ENCODE measurements around the gene CCDC34.

CCDC34 gene

GRCh38 chr11:27387362-27387761 is 24.3 kb upstream of the CCDC34 start:
- H3K4me3 ChIP-seq (ENCODE audit: low read depth, low read length), result no peak overlapping the region
- no peak for DNase-seq (ENCODE audit: low read depth)
- TF ChIP-seq, protein P1, sequence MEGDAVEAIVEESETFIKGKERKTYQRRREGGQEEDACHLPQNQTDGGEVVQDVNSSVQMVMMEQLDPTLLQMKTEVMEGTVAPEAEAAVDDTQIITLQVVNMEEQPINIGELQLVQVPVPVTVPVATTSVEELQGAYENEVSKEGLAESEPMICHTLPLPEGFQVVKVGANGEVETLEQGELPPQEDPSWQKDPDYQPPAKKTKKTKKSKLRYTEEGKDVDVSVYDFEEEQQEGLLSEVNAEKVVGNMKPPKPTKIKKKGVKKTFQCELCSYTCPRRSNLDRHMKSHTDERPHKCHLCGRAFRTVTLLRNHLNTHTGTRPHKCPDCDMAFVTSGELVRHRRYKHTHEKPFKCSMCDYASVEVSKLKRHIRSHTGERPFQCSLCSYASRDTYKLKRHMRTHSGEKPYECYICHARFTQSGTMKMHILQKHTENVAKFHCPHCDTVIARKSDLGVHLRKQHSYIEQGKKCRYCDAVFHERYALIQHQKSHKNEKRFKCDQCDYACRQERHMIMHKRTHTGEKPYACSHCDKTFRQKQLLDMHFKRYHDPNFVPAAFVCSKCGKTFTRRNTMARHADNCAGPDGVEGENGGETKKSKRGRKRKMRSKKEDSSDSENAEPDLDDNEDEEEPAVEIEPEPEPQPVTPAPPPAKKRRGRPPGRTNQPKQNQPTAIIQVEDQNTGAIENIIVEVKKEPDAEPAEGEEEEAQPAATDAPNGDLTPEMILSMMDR (IDR thresholded peaks at IDR 0.05; ENCODE audit: control insufficient read depth, extremely low read depth, insufficient read depth), result no peak

DNA sequence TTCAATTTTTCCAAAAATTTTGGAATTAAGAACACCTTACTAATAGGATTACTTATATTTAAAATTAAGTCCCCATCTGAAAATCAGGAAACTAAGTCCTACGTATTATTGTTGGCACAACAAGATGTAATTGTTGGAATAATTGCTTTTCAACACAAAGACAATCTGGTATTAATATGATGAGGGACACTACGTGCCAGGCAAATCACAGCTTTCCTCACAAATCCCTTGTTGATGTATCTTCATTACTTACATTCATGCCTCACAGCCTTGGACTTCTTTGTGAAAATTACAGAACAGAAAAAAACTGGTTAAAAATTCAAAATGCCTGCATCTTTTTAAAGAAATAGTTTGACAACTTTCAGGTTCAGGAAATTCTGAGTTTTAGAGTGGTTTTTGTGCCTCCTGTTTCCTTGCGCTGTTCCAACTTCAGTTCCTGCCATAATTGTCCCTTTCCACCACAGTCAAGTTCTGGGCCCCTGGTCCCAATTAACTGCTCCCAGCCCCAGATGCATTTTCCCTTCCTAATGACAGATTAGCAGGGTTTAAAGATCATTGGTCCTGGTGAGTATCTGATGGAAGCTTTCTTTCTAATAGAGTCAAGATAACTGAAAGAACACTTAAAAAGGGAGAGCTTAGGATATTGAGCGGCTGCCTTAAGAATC is 23.3 kb upstream of the CCDC34 start:
- DNase-seq (ENCODE audit: low read depth), result no peak
- no peak overlapping the region for H3K4me3 ChIP-seq (ENCODE audit: low read depth, low read length)
- TF ChIP-seq, protein P1 (IDR thresholded peaks at IDR 0.05; ENCODE audit: control insufficient read depth, extremely low read depth, insufficient read depth), result no peak

- TF ChIP-seq, protein P1 (IDR thresholded peaks at IDR 0.05; ENCODE audit: control insufficient read depth, extremely low read depth, insufficient read depth), result no peak
- no peak overlapping the region for H3K4me3 ChIP-seq (ENCODE audit: low read depth, low read length)
- no peak for DNase-seq (ENCODE audit: low read depth)
Measured at GRCh38 chr11:27385245-27385644, 22.2 kb upstream of the CCDC34 start.

- DNase-seq (ENCODE audit: low read depth), result no peak
- TF ChIP-seq, protein P1 (IDR thresholded peaks at IDR 0.05; ENCODE audit: control insufficient read depth, extremely low read depth, insufficient read depth), result no peak
- H3K4me3 ChIP-seq (ENCODE audit: low read depth, low read length), result no peak overlapping the region
Measured at GRCh38 chr11:27384227-27384626, 21.2 kb upstream of the CCDC34 start.

DNA sequence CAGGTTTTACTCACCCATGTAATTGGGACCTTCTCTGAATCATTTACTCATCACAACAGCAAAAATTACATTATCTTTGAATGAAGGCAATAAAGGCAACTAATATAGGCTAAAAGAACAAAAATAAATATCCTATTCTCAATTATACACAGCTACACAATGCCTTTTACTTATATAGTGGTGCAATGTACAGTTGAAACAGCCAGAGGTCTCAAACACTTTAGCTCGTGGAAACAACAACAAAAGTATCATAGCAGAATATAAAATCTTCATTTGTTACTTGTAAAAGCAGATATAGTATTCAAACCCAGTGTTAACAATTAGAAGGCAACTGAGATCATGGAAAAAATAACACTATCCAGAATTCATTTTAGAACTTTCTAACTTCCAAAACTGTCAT is 20.6 kb upstream of the CCDC34 start:
- no peak overlapping the region for H3K4me3 ChIP-seq (ENCODE audit: low read depth, low read length)
- no peak for DNase-seq (ENCODE audit: low read depth)
- TF ChIP-seq, protein P1 (IDR thresholded peaks at IDR 0.05; ENCODE audit: control insufficient read depth, extremely low read depth, insufficient read depth), result no peak

GRCh38 chr11:27381238-27381666 is 18.2 kb upstream of the CCDC34 start:
- no peak overlapping the region for H3K4me3 ChIP-seq (ENCODE audit: low read depth, low read length)
- no peak for DNase-seq (ENCODE audit: low read depth)
- TF ChIP-seq, protein P1 (IDR thresholded peaks at IDR 0.05; ENCODE audit: control insufficient read depth, extremely low read depth, insufficient read depth), result no peak

DNA sequence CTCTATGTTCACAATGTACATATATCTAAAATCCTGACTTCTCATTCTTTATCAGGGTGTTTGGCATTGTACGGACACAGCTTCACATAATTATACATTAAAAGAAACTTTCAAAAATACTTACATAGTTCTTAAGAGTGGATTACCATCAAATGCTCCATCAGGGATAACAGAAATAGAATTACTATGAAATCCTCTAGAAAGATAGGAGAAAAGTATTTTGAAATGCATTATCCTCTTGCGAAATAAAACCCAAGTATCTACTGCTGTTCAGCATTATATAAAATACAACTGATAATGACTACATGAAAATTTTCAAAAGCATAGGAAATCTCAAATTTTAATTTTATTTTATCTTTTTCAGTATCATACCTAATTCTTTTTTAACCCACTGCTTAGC is 17.8 kb upstream of the CCDC34 start:
- DNase-seq (ENCODE audit: low read depth), result no peak
- TF ChIP-seq, protein P1 (IDR thresholded peaks at IDR 0.05; ENCODE audit: control insufficient read depth, extremely low read depth, insufficient read depth), result no peak
- H3K4me3 ChIP-seq (ENCODE audit: low read depth, low read length), result no peak overlapping the region
